ENCODE results near the gene SMIM3. TPM values are rescaled to one million over a fixed set of nuclear protein-coding genes. Genes with fewer than 3 reads are reported as not detected.

SMIM3 gene
- total RNA-seq, 1 donor from 2014 or later, result 9.5 TPM

GRCh38 chr5:150779397-150780186 is 1.0 kb downstream of the SMIM3 start:
- TF ChIP-seq CTCF (conservative IDR thresholded peaks at IDR 0.05; ENCODE audit: low read depth, low read length), result no peak
- H3K4me3 ChIP-seq (ENCODE audit: low read depth, low read length), result peak overlapping the region; percentile 96
- no peak for DNase-seq (ENCODE audit: low read depth)

- TF ChIP-seq CTCF (conservative IDR thresholded peaks at IDR 0.05; ENCODE audit: low read depth, low read length), result no peak
- H3K4me3 ChIP-seq (ENCODE audit: low read depth, low read length), result peak overlapping the region; percentile 96
- peak; percentile 54 for DNase-seq (ENCODE audit: low read depth)
These were observed 1.7 kb downstream of the SMIM3 start for GRCh38 chr5:150780187-150780692.

- peak overlapping the region; percentile 96 for H3K4me3 ChIP-seq (ENCODE audit: low read depth, low read length)
- no peak for TF ChIP-seq CTCF (conservative IDR thresholded peaks at IDR 0.05; ENCODE audit: low read depth, low read length)
- no peak for DNase-seq (ENCODE audit: low read depth)
These were observed 2.3 kb downstream of the SMIM3 start for GRCh38 chr5:150780816-150781221.

- H3K4me3 ChIP-seq (ENCODE audit: low read depth, low read length), result no peak overlapping the region
- no peak for DNase-seq (ENCODE audit: low read depth)
- no peak for TF ChIP-seq CTCF (conservative IDR thresholded peaks at IDR 0.05; ENCODE audit: low read depth, low read length)
These were observed 3.4 kb downstream of the SMIM3 start for GRCh38 chr5:150781706-150782614.

- no peak for TF ChIP-seq CTCF (conservative IDR thresholded peaks at IDR 0.05; ENCODE audit: low read depth, low read length)
- DNase-seq (ENCODE audit: low read depth), result no peak
- no peak overlapping the region for H3K4me3 ChIP-seq (ENCODE audit: low read depth, low read length)
These were observed 4.3 kb downstream of the SMIM3 start for GRCh38 chr5:150782850-150783249.

GRCh38 chr5:150783422-150783928 is 4.9 kb downstream of the SMIM3 start:
- H3K4me3 ChIP-seq (ENCODE audit: low read depth, low read length), result no peak overlapping the region
- TF ChIP-seq CTCF (conservative IDR thresholded peaks at IDR 0.05; ENCODE audit: low read depth, low read length), result no peak
- DNase-seq (ENCODE audit: low read depth), result peak; percentile 36
